H1 (cell line): Measurements from ENCODE around the gene TEX48. TPM values are rescaled to one million over a fixed set of nuclear protein-coding genes. Genes with fewer than 3 reads are reported as not detected.

Experiments
- CTCF ChIA-PET: fragments of 300-600 bp; sonication (Branson Sonifier 250); formaldehyde crosslinking; loops from one replicate; lab custom pipeline; 2021; ENCODE audit not compliant: partially characterized antibody; lab: Charles Lee
- POLR2A ChIA-PET: fragments of 300-600 bp; sonication (Branson Sonifier 250); formaldehyde crosslinking; loops from one replicate; lab custom pipeline; 2021; ENCODE audit warnings: inconsistent platforms; ENCODE audit not compliant: partially characterized antibody; lab: Charles Lee
- DNase-seq, 2 experiments: peaks; one replicate each; pipeline versions ENCODE4 v3.0.0 to v3.0.0-alpha.2; 2010 to 2022; ENCODE audit warnings: low spot score in 2 of 2, low read depth in 1 of 2, mixed read lengths in 1 of 2
- FAIRE-seq: peaks from 2 replicates; lab custom pipeline; 2011; peaks lifted over from hg19 to GRCh38; lab: Jason Lieb, UNC
- H2AFZ ChIP-seq: 2 replicates; pipeline ENCODE4 v1.8.1; 2012; ENCODE audit warnings: low read length, inconsistent platforms
- H2AK5ac ChIP-seq: 2 replicates; pipeline ENCODE4 v1.6.1; 2013; ENCODE audit warnings: low read depth, low read length
- H2BK120ac ChIP-seq: replicated peaks from 2 replicates; pipeline ENCODE3; 2013; ENCODE audit warnings: low read depth, low read length, inconsistent platforms
- H2BK12ac ChIP-seq: 2 replicates; pipeline ENCODE4 v1.6.1; 2013; ENCODE audit warnings: low read depth, low read length
- H2BK15ac ChIP-seq: 2 replicates; pipeline ENCODE4 v1.6.1; 2013; ENCODE audit warnings: low read length
- H2BK20ac ChIP-seq: 2 replicates; pipeline ENCODE4 v1.6.1; 2013; ENCODE audit warnings: low read length
- H2BK5ac ChIP-seq: 2 replicates; pipeline ENCODE4 v1.6.1; 2013; ENCODE audit warnings: low read depth, low read length
- H3K14ac ChIP-seq: 2 replicates; pipeline ENCODE4 v1.6.1; 2013; ENCODE audit warnings: inconsistent platforms; ENCODE audit not compliant: insufficient read length
- H3K18ac ChIP-seq: 2 replicates; pipeline ENCODE4 v1.6.1; 2013; ENCODE audit warnings: low read length; ENCODE audit errors: extremely low read depth
- H3K23ac ChIP-seq: 2 replicates; pipeline ENCODE4 v1.6.1; 2013; ENCODE audit warnings: inconsistent platforms; ENCODE audit not compliant: insufficient read length
- H3K23me2 ChIP-seq: 2 replicates; pipeline ENCODE4 v1.6.1; 2013; ENCODE audit warnings: low read depth, low read length
- H3K27ac ChIP-seq: 2 replicates; pipeline ENCODE4 v1.6.1; 2011; ENCODE audit warnings: low read depth, low read length, inconsistent platforms
- H3K27me3 ChIP-seq, 4 experiments: replicated peaks in 1 of 4; 1 replicate in 1 of 4; 2 replicates in 3 of 4; pipeline versions ENCODE4 v1.6.1 to v1.8.1; 2011 to 2013; ENCODE audit warnings: low read length in 3 of 4, mild to moderate bottlenecking in 3 of 4, inconsistent platforms in 2 of 4, mixed read lengths in 2 of 4, moderate library complexity in 1 of 4; ENCODE audit not compliant: control insufficient read depth in 3 of 4, insufficient read depth in 3 of 4; ENCODE audit errors: extremely low read depth in 1 of 4
- H3K36me3 ChIP-seq, 4 experiments: 2 replicates each; pipeline versions ENCODE4 v1.6.1 to v1.8.1; 2011 to 2013; ENCODE audit warnings: mild to moderate bottlenecking in 4 of 4, low read length in 3 of 4, moderate library complexity in 2 of 4, control low read depth in 1 of 4, inconsistent platforms in 1 of 4; ENCODE audit not compliant: insufficient read depth in 4 of 4, control insufficient read depth in 2 of 4
- H3K4ac ChIP-seq: replicated peaks from 2 replicates; pipeline ENCODE3; 2013; ENCODE audit warnings: low read length, low read depth, mixed read lengths, inconsistent platforms; ENCODE audit not compliant: insufficient read length
- H3K4me1 ChIP-seq, 4 experiments: replicated peaks in 1 of 4; 1 replicate in 1 of 4; 2 replicates in 3 of 4; pipeline versions ENCODE4 v1.6.1 to v1.8.1; 2011 to 2013; ENCODE audit warnings: low read length in 3 of 4, inconsistent platforms in 2 of 4, mixed read lengths in 1 of 4; ENCODE audit not compliant: insufficient read depth in 4 of 4, control insufficient read depth in 3 of 4
- H3K4me2 ChIP-seq, 2 experiments: 2 replicates each; pipeline versions ENCODE4 v1.6.1 to v1.8.1; 2011 to 2013; ENCODE audit warnings: low read depth in 2 of 2, low read length in 2 of 2, control low read depth in 1 of 2, inconsistent platforms in 1 of 2, mild to moderate bottlenecking in 1 of 2; ENCODE audit not compliant: insufficient read depth in 1 of 2
- H3K4me3 ChIP-seq, 4 experiments: fragments of 200-600, 300-600 bp in 1 of 4; sonication (generic), shearing (Covaris generic), sonication (Bioruptor Twin) in 1 of 4; 2 replicates each; pipeline versions ENCODE4 v1.5.1 to v1.8.1; 2011 to 2016; ENCODE audit warnings: low read length in 4 of 4, low read depth in 3 of 4, control low read depth in 2 of 4, inconsistent platforms in 2 of 4, mild to moderate bottlenecking in 2 of 4, mixed read lengths in 1 of 4, moderate library complexity in 1 of 4; ENCODE audit not compliant: insufficient read depth in 2 of 4; ENCODE audit errors: extremely low read depth in 1 of 4
- H3K56ac ChIP-seq: replicated peaks from 2 replicates; pipeline ENCODE3; 2013; ENCODE audit warnings: low read depth, mild to moderate bottlenecking, mixed read lengths, low read length, inconsistent platforms; ENCODE audit not compliant: insufficient read length
- H3K79me1 ChIP-seq: 2 replicates; pipeline ENCODE4 v1.6.1; 2013; ENCODE audit warnings: low read depth, low read length, control low read depth
- H3K79me2 ChIP-seq, 2 experiments: 2 replicates each; pipeline versions ENCODE4 v1.6.1 to v1.8.1; 2012 to 2013; ENCODE audit warnings: low read length in 2 of 2, mild to moderate bottlenecking in 2 of 2, inconsistent platforms in 1 of 2; ENCODE audit not compliant: insufficient read depth in 2 of 2, control insufficient read depth in 1 of 2
- H3K9ac ChIP-seq, 4 experiments: replicated peaks in 1 of 4; 1 replicate in 1 of 4; 2 replicates in 3 of 4; pipeline versions ENCODE4 v1.6.1 to v1.8.1; 2011 to 2013; ENCODE audit warnings: low read depth in 3 of 4, low read length in 3 of 4, control low read depth in 2 of 4, mild to moderate bottlenecking in 2 of 4, moderate library complexity in 2 of 4, inconsistent platforms in 1 of 4; ENCODE audit errors: extremely low read depth in 1 of 4
- H3K9me3 ChIP-seq, 2 experiments: 2 replicates each; pipeline versions ENCODE4 v1.6.1 to v1.8.1; 2012 to 2013; ENCODE audit warnings: mild to moderate bottlenecking in 2 of 2, moderate library complexity in 2 of 2, control low read depth in 1 of 2, inconsistent platforms in 1 of 2, low read depth in 1 of 2, low read length in 1 of 2, mixed read lengths in 1 of 2; ENCODE audit not compliant: insufficient read depth in 2 of 2
- H4K20me1 ChIP-seq, 2 experiments: replicated peaks in 1 of 2; 2 replicates each; pipeline versions ENCODE3 to v1.8.1; 2011 to 2013; ENCODE audit warnings: inconsistent platforms in 2 of 2, low read length in 2 of 2, mild to moderate bottlenecking in 1 of 2; ENCODE audit not compliant: insufficient read depth in 2 of 2, control insufficient read depth in 1 of 2
- H4K5ac ChIP-seq: 2 replicates; pipeline ENCODE4 v1.6.1; 2013; ENCODE audit warnings: low read length, low read depth, mixed read lengths, inconsistent platforms; ENCODE audit not compliant: insufficient read length
- H4K8ac ChIP-seq: 2 replicates; pipeline ENCODE4 v1.8.0; 2013; ENCODE audit warnings: mild to moderate bottlenecking, moderate library complexity, low read length, inconsistent platforms; ENCODE audit not compliant: insufficient read depth; ENCODE audit errors: extremely low read depth
- H4K91ac ChIP-seq: replicated peaks from 2 replicates; pipeline ENCODE3; 2013; ENCODE audit warnings: low read length, mixed read lengths, inconsistent platforms; ENCODE audit not compliant: insufficient read length
- BACH1 ChIP-seq: IDR thresholded peaks from 2 replicates; pipeline ENCODE4 v1.6.1; 2012; ENCODE audit warnings: low read length, improper control_type of control experiment
- CTBP2 ChIP-seq: IDR thresholded peaks from 2 replicates; pipeline ENCODE4 v1.7.0; 2011; ENCODE audit warnings: borderline replicate concordance, mild to moderate bottlenecking, moderate library complexity, mixed read lengths, low read length; ENCODE audit not compliant: insufficient read depth, insufficient read length
- EP300 ChIP-seq, 2 experiments: IDR thresholded peaks; 1 replicate in 1 of 2; 2 replicates in 1 of 2; pipeline ENCODE4 v1.6.1; 2011 to 2012; ENCODE audit warnings: low read depth in 2 of 2, low read length in 2 of 2, mild to moderate bottlenecking in 2 of 2, borderline replicate concordance in 1 of 2, inconsistent platforms in 1 of 2, moderate library complexity in 1 of 2
- KDM4A ChIP-seq: IDR thresholded peaks from one replicate; pipeline ENCODE4 v1.7.1; 2012; ENCODE audit warnings: low read depth, mild to moderate bottlenecking, moderate library complexity, low read length, inconsistent platforms; ENCODE audit not compliant: severe bottlenecking
- KDM5A ChIP-seq: fragments of 200-600 bp; IDR thresholded peaks from 2 replicates; pipeline ENCODE4 v1.7.1; 2012; ENCODE audit warnings: mild to moderate bottlenecking, low read length, inconsistent platforms, mixed read lengths
- POLR2AphosphoS5 ChIP-seq: IDR thresholded peaks from 2 replicates; pipeline ENCODE4 v1.6.1; 2011; ENCODE audit warnings: low read depth, low read length
- RXRA ChIP-seq: IDR thresholded peaks from 2 replicates; pipeline ENCODE4 v1.6.1; 2011; ENCODE audit warnings: low read depth, mild to moderate bottlenecking, low read length, moderate library complexity; ENCODE audit not compliant: insufficient read depth
- SP1 ChIP-seq: IDR thresholded peaks from 2 replicates; pipeline ENCODE4 v1.6.1; 2011; ENCODE audit warnings: low read depth, low read length
- SP4 ChIP-seq: IDR thresholded peaks from 2 replicates; pipeline ENCODE4 v1.6.1; 2012; ENCODE audit warnings: low read length, inconsistent platforms
- WGBS, 2 experiments: shearing (Covaris generic) in 1 of 2; methylation state at CpG; one replicate each; pipeline versions ENCODE4 v1.1.6 to v1.1.7; 2013 to 2015; ENCODE audit warnings: low lambda C conversion rate in 2 of 2, mixed read lengths in 2 of 2, inconsistent platforms in 1 of 2, low coverage in 1 of 2, missing lambda C conversion rate in 1 of 2; ENCODE audit not compliant: insufficient replicate concordance in 2 of 2, insufficient coverage in 1 of 2, insufficient read length in 1 of 2; ENCODE audit errors: extremely low coverage in 1 of 2, missing lambda C conversion rate in 1 of 2; 5-methylcytosine and 5-hydroxymethylcytosine counted together
- polyA plus RNA-seq, 7 experiments: library from polyadenylated mRNA; depleted of rRNA in 3 of 7; stranded (reverse) in 5 of 7; unstranded in 2 of 7; fragments of >200 nt in 5 of 7; fragments of 200-250 nt in 2 of 7; gene quantifications; 1 replicate in 5 of 7; 2 replicates in 1 of 7; 4 replicates in 1 of 7; pipeline versions ENCODE4 v1.2.1 to v1.2.3, GENCODE V29; 2011 to 2013; ENCODE audit warnings: missing spikeins in 2 of 7, mixed read lengths in 2 of 7
- total RNA-seq: library from RNA; stranded (reverse); fragmentation: NEBNext Ultra II Directional; extraction: Animal tissue kit (Norgen Biotek cat#: 25700); gene quantifications from 2 replicates; pipeline ENCODE4 v1.2.1, GENCODE V29; 2021
- TF ChIP-seq, protein P1 (sequence below): IDR thresholded peaks from 2 replicates; pipeline ENCODE4 v1.6.1; 2012; ENCODE audit warnings: low read length, inconsistent platforms

The TEX48 gene
- total and polyA plus RNA-seq, 2 of the 8 experiments (the other 6 are each of a cell fraction or from before 2014, with no cell fraction given) = not detected

DNA sequence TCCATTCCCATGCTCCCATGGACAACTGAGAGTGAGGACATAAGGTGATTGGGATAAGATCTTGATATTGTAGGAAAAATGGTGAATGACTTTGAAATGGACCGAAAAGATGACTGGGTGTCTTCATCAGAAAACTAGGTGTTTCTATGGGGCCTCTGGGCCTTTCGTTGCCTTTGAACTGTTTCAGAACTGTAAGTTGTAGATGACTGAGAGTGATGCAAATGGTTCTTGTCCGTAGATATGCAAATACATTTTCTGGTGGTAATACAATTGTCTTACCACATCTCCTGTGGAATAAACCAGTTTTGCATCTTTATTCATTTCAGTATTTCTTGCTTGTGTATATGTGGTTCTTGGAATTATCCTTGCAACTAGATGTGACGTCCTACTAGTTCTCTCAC lies 16.0 kb upstream of the TEX48 start:
- Histone ChIP-seq H3K9ac (no peak overlapping the region), H3K56ac (no peak overlapping the region), H3K4me1 (no peaks in the 10 kb centered on the region; a peak in 1 of 7 replicates), H3K4me3 (no peak overlapping the region), H2BK5ac (no peak overlapping the region), H2BK20ac (no peak overlapping the region), H3K27me3 (0 out of 7 replicates have a peak, but pooled peaks cover 0 to 1% (median 0%) of the 10 kb centered on the region in 4 experiments), H4K20me1 (no peaks in the 10 kb centered on the region), H2BK12ac (no peak overlapping the region), H3K23ac (no peak overlapping the region), H4K91ac (no peak overlapping the region), H3K14ac (no peak overlapping the region), H3K79me2 (no peaks in the 10 kb centered on the region), H2AK5ac (no peak overlapping the region), H3K79me1 (no peaks in the 10 kb centered on the region), H2BK15ac (no peak overlapping the region), H2BK120ac (no peak overlapping the region), H3K36me3 (no peaks in the 10 kb centered on the region), H2AFZ (no peak overlapping the region), H4K5ac (no peak overlapping the region), H3K4me2 (no peak overlapping the region), H3K23me2 (no peaks in the 10 kb centered on the region), H3K9me3 (no peaks in the 10 kb centered on the region), H3K18ac (no peak overlapping the region), H3K27ac (no peak overlapping the region), H4K8ac (no peak overlapping the region), H3K4ac (no peak overlapping the region)
- DNase-seq = no peak
- 90% methylated on average over 4 of the region's 4 CpGs; no CpG with 5 or more reads in 1 of the 2 experiments for WGBS, 2 experiments
- ChIA-PET POLR2A (interaction anchor here (1.4 kb wide), 1 partner anchor 9 kb away, joined by 4 read pairs; no protein-coding TSS in a partner anchor), CTCF (interaction anchor here (0.6 to 2.0 kb wide), 4 partner anchors 9 to 317 kb away, joined by 3 to 6 read pairs (median 3); no protein-coding TSS in a partner anchor)
- FAIRE-seq = no peak
- TF ChIP-seq SP1 (no peak), RXRA (no peak), KDM5A (no peak), POLR2AphosphoS5 (no peak), EP300 (IDR thresholded peaks at IDR 0.05; ENCODE audit: borderline replicate concordance in 1 of 2, low read depth in 2 of 2, low read length in 2 of 2) (no peak), BACH1 (no peak), SP4 (no peak), KDM4A (no peak), CTBP2 (no peak)
- TF ChIP-seq, protein P1, sequence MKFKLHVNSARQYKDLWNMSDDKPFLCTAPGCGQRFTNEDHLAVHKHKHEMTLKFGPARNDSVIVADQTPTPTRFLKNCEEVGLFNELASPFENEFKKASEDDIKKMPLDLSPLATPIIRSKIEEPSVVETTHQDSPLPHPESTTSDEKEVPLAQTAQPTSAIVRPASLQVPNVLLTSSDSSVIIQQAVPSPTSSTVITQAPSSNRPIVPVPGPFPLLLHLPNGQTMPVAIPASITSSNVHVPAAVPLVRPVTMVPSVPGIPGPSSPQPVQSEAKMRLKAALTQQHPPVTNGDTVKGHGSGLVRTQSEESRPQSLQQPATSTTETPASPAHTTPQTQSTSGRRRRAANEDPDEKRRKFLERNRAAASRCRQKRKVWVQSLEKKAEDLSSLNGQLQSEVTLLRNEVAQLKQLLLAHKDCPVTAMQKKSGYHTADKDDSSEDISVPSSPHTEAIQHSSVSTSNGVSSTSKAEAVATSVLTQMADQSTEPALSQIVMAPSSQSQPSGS = no peak
